ENCODE results near the gene GPRIN2. TPM values are rescaled to one million over a fixed set of nuclear protein-coding genes. Genes with fewer than 3 reads are reported as not detected.
"Not testable (repeated sequence)": the region's sequence is repeated elsewhere in the genome, so short reads cannot be mapped to it uniquely, and the experiment has no call there.

Gene GPRIN2
- under 1 TPM; 0.26 to 0.67 TPM for total RNA-seq

DNA sequence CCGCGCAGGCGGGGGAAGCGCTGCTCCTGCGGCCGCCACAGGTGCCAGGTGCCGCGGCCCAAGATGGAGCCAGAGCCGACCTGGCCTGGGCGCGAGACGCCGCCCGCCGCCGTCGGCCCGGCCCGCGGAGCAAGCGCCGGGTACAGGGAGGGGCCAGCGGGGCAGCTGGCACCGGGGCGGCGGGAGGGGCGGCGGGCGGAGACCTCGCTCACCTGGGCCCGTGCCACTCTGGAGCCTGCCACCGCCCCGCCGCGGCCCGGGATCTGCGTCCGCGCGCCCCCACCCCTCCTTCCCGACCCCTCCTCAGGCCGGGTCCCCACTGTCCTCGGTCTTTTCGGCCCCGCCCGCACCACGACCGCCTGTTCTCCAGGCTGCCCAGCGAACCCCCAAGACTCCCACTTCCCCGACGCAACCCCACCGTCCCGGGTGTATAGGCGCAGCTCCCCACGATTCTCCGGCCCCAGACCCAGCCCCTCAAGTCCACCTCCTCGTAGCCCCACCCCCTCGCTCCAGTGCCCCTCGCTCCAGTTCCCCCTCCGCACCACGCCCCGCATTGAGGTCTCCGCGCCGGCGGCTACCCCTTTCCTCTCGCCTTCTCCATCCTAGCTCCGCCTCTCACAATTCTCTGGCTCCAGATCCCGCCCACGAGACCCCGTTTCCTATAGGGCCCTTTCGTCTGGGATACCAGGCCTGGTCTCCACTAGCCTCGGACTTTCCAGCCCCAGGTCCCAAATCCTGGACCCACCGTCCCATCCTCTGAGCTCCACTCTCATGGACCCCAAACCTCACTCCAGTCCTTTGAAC, at the start of gene GPRIN2:
Gene GPRIN2 (minus strand): TSS at position 144 of the 804 bp plus-strand sequence. CDS start 5,922 bp downstream, outside the sequence.
- H3K4me3 ChIP-seq, result peak within 1 kb of the TSS; percentile 39 to 51
- no peaks in the 10 kb centered on the region for H3K9me3 ChIP-seq
- H3K4me1 ChIP-seq, result peaks cover 0 to 14% of the 10 kb centered on the region in 2 donors
- no peak within 1 kb of the TSS for H3K27ac ChIP-seq
- H3K27me3 ChIP-seq, result peaks cover 12 to 19% of the 10 kb centered on the region in 2 donors
- H3K36me3 ChIP-seq, result no peaks in the 10 kb centered on the region
- TF ChIP-seq, protein P1, sequence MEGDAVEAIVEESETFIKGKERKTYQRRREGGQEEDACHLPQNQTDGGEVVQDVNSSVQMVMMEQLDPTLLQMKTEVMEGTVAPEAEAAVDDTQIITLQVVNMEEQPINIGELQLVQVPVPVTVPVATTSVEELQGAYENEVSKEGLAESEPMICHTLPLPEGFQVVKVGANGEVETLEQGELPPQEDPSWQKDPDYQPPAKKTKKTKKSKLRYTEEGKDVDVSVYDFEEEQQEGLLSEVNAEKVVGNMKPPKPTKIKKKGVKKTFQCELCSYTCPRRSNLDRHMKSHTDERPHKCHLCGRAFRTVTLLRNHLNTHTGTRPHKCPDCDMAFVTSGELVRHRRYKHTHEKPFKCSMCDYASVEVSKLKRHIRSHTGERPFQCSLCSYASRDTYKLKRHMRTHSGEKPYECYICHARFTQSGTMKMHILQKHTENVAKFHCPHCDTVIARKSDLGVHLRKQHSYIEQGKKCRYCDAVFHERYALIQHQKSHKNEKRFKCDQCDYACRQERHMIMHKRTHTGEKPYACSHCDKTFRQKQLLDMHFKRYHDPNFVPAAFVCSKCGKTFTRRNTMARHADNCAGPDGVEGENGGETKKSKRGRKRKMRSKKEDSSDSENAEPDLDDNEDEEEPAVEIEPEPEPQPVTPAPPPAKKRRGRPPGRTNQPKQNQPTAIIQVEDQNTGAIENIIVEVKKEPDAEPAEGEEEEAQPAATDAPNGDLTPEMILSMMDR (IDR thresholded peaks at IDR 0.05), result no peak
- DNase-seq (ENCODE audit: low spot score), result no peak

DNA sequence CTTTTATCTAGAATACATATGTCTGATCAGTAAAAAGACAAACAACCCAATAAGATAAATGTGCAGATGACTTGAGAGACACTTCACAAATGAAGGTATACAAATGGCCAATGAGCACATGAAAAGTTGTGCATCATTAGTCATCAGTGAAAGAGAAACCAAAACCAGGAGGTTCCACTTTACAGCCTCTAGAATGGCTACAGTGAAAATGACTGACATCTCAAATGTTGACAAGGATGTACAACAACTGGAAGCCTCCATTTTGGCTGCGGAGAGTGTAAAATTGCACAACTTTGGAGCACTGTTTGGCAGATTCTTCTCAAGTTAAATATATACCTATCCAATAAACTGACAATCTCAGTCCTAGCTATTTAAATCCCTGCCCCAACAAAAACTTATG, 44.1 kb upstream of the GPRIN2 start:
- H3K4me3 ChIP-seq; H3K27ac ChIP-seq; H3K4me1 ChIP-seq; DNase-seq (ENCODE audit: low spot score); H3K9me3 ChIP-seq; H3K27me3 ChIP-seq; H3K36me3 ChIP-seq: not testable (repeated sequence)

DNA sequence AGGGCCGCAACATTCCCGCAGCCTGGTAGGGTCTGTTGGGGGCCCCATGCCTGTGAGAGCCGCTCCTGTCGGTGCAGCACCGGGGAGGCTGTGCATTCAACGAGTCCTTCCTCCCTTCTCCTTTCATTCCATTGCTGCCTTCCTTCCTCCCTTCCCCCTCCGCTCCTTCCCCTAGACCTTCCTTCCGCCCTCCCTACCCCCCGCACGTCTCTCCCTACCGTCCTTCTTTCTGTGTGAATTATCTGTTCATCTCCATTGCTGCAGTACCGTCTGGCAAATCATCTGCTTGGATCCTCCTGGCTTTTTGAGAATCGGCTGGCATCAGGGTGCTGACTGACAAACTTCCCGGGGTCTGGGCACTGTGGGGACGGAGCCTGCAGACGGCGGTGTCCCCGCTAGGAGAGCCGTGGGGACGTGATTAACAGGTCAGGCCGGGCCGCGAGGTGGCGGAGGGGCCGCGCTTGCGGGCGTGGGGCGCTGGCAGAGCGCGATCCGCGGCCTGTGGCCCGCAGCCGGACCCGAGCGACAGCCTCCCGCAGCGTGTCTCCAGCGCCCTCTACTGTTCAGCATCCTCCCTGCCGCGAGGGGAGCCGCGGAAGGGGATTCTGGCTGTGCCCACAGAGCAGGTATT, 41.3 kb upstream of the GPRIN2 start:
- H3K36me3 ChIP-seq; H3K27me3 ChIP-seq; H3K27ac ChIP-seq; H3K9me3 ChIP-seq; DNase-seq (ENCODE audit: low spot score); H3K4me1 ChIP-seq: not testable (repeated sequence)
- TF ChIP-seq, protein P1 (IDR thresholded peaks at IDR 0.05), result peak in 1 of 2 donors; percentile 44
- H3K4me3 ChIP-seq, result peak overlapping the region; percentile 39 to 50

DNA sequence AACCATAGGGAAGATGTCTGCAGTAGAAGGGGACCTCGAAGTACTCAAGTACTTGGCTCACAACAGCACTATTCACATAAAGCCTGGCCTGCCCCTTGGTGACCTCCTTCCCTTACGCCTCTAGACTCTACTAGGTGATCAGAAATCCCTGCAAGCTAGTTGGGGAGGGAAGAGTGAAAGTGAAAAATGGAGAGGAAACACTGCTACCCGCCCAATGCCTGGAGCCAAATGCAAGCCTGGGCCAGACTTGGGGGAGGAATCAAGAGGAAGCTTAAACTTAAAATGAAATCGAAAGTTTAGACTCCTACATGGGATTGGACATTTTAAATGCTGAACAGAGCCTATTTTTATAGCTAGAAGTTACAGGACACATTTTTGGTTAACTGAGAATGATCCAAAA, 40.1 kb upstream of the GPRIN2 start:
- not testable (repeated sequence) for H3K4me1 ChIP-seq; H3K4me3 ChIP-seq; H3K27ac ChIP-seq; H3K36me3 ChIP-seq; H3K27me3 ChIP-seq; DNase-seq (ENCODE audit: low spot score); H3K9me3 ChIP-seq

DNA sequence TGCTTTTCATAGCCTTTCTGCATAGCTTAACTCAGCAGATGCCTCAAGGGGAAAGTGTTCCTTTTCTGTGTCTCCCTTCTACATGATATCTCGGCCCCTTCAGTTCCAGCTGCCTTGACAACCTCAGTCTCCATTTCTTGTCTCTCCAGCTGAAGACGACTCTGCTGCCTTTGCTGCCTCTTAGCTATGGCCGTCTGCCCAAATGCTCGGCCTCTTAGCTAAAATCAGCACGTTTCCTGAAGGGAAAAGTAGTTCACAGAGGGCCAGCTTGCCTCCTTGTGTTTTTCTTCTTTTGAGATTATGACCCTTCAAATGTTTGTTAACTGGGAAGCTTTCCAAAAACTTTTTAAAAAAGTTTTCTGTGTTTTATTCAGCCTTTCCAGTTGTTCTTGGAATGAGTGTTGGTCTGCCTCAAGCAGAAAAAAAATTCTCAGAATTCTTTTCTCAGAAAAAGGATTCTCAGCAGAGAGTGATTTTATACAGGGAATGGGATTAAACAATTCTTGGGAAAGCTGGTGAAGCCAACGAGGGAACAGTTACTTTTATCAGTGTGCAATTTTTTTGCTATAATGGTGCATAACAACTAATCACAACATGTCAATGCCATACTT, 38.1 kb upstream of the GPRIN2 start:
- H3K36me3 ChIP-seq; DNase-seq (ENCODE audit: low spot score); H3K4me1 ChIP-seq; H3K4me3 ChIP-seq; H3K9me3 ChIP-seq; H3K27me3 ChIP-seq; H3K27ac ChIP-seq: not testable (repeated sequence)

DNA sequence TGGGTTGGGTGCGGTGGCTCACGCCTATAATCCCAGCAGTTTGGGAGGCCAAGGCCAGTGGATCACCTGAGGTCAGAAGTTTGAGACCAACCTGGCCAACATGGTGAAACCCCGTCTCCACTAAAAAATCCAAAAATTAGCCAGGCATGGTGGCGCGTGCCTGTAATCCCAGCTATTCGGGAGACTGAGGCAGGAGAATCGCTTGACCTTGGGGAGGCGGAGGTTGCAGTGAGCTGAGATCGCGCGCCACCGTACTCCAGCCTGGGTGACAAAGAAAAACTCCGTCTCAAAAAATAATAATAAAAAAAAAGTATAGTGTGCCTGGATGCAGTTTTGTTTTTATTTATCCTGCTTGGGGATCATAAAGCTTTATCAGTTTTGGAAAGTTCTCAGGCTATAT, 36.8 kb upstream of the GPRIN2 start:
- not testable (repeated sequence) for H3K36me3 ChIP-seq; H3K27me3 ChIP-seq; H3K4me1 ChIP-seq; DNase-seq (ENCODE audit: low spot score); H3K4me3 ChIP-seq; H3K9me3 ChIP-seq; H3K27ac ChIP-seq

DNA sequence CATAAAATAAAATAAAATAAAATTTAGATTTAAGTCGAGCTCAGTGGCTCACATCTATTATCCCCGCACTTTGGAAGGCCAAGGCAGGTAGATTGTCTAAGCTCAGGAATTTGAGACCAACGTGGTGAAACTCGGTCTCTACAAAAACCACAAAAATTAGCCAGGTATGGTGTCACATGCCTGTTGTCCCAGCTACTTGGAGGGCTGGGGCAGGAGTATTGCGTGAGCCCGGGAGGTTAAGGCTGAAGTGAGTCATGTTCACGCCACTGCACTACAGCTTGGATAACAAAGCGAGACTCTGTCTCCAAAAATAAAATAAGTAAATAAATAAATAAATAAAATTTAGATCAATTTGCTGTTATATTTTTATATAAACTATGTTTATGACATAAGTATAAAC, 34.6 kb upstream of the GPRIN2 start:
- H3K4me3 ChIP-seq; H3K4me1 ChIP-seq; H3K36me3 ChIP-seq; H3K9me3 ChIP-seq; DNase-seq (ENCODE audit: low spot score); H3K27me3 ChIP-seq; H3K27ac ChIP-seq: not testable (repeated sequence)

DNA sequence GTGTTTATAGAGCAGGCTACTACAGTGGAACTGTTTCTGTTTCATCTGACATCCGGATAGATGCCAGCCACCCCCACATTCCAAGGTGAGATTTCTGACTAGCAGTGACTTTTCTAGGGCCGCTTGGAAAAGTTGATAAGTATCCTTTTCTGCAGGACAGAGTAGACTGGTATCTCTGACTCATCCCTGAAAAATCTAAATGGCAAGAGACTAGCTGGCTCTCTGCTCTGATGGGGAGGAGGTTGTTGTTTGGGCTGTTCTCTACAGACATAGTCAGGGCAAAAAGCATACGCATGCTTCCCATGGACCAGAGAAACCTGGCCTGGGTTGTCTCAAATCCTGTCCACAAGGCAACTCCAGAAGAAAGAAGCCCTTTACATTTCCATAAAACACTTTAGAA, 33.1 kb upstream of the GPRIN2 start:
- H3K4me3 ChIP-seq; DNase-seq (ENCODE audit: low spot score); H3K27ac ChIP-seq; H3K4me1 ChIP-seq; H3K36me3 ChIP-seq; H3K9me3 ChIP-seq; H3K27me3 ChIP-seq: not testable (repeated sequence)

DNA sequence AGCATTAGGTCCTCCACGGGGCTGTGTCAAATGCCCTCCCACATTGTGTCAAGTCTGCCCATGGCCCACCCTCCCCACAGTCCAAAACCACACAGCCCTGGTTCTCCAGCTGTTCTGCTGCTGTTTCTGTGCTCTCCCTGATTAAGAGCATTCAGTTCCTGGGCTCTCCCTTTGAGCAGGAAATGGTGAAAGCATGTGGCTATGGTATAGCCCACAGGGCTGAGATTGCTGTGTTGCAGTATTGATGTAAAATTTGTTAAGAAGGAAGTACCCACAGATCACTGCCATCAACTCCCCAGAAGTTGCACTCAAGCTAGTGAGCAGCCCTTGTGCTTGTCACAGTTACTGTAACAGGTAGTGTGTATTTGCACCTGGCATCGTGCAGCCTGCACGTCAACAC, 31.8 kb upstream of the GPRIN2 start:
- H3K36me3 ChIP-seq; H3K27me3 ChIP-seq; H3K27ac ChIP-seq; H3K4me3 ChIP-seq; H3K9me3 ChIP-seq; DNase-seq (ENCODE audit: low spot score); H3K4me1 ChIP-seq: not testable (repeated sequence)

DNA sequence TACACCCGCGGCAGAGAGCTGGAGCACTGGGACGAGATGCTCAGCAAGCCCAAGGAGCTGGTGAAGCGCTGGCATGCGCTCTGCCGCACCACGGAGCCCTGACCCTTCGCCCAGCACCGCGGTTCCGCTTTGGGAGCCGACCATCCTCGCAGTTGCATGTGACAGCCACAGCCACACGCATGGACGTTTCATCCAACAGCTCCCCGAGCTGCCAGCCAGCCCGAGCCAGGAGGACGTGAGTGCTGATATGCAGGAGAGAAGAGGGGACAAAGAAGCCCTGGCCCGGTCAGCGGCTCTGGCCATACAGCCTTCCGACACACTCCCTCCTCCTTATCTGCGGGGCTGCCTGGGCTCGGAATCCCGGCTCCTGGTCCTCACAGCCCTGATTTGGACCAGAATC, 31.1 kb upstream of the GPRIN2 start:
- H3K4me3 ChIP-seq; H3K36me3 ChIP-seq; H3K27ac ChIP-seq; H3K4me1 ChIP-seq; DNase-seq (ENCODE audit: low spot score); H3K27me3 ChIP-seq; H3K9me3 ChIP-seq: not testable (repeated sequence)

DNA sequence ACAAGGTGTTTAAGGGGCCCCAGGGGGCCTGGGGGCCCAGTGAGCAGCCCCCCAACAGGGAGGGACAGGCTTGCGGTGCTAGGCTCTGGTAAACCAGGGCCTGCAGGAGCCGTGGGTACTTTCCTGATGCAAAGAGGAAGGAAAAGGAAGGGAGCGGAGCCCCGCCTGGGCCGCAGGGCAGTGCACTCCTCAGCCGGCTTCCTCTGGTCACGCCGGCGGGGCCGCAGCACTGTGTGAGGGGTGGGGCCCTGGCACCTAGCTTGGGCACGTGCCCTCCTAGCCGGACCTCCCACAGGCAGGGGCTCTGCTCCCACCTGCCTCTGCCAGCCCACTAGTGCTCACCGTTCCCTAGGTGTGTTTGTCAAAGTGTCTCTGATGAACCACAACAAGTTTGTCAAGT, 28.8 kb upstream of the GPRIN2 start:
- not testable (repeated sequence) for H3K9me3 ChIP-seq, H3K36me3 ChIP-seq, H3K4me3 ChIP-seq

DNA sequence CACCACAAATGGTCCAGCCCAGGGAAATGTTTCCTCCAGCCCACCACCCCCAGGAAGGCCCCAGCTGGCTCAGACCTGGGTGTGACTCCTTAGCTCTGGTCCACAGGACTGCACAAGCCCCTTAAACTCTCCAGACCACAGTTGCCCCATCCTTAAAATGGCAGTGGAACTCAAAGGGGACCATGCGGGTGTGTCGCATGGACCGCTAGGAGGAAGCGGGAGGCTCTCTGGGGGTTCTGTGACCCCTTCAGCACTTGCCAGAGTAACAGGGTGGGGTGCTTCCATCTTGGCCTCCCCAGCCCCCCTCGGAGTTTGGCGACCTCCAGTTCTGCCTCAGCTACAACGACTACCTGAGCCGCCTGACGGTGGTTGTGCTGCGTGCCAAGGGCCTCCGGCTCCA, 27.7 kb upstream of the GPRIN2 start:
- not testable (repeated sequence) for H3K27ac ChIP-seq; H3K36me3 ChIP-seq; DNase-seq (ENCODE audit: low spot score)

More for the DNA sequence above, 28.8 kb upstream of the GPRIN2 start:
- H3K27ac ChIP-seq; H3K27me3 ChIP-seq; H3K4me1 ChIP-seq; DNase-seq (ENCODE audit: low spot score): not testable (repeated sequence)

DNA sequence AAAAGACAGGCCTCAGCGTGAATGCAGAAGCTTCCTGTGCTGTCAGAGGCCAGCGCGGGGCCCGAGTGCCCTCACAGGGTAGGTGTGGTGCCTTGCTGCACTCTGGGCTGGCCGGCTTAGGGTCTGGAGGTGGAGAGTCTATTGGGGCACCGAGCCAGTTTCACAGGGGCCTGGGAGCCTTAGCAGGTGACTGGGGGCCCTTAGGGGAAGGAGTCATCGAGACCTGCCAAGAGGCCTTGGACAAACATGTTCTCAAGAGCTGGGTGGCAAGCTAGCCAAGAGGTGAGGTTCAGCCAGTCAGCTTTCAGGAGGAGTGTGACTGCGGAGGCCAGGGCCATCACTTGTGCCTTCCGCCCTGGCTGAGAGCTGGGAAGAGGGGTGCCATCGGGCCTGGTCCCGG, 26.1 kb upstream of the GPRIN2 start:
- H3K36me3 ChIP-seq; H3K27ac ChIP-seq; DNase-seq (ENCODE audit: low spot score); H3K9me3 ChIP-seq; H3K4me1 ChIP-seq; H3K27me3 ChIP-seq; H3K4me3 ChIP-seq: not testable (repeated sequence)

More for the DNA sequence above, 27.7 kb upstream of the GPRIN2 start:
- not testable (repeated sequence) for H3K9me3 ChIP-seq, H3K27me3 ChIP-seq, H3K4me3 ChIP-seq, H3K4me1 ChIP-seq

Data from right atrium auricular region (tissue), 2 donors.